Fibroblast of lung (primary cell): ENCODE results near the gene BABAM2. TPM values are rescaled to one million over a fixed set of nuclear protein-coding genes. Genes with fewer than 3 reads are reported as not detected.

Experiments
- DNase-seq, 2 donors: peaks; one replicate each; pipeline versions ENCODE4 v3.0.0 to v3.0.0-alpha.2; 2010; ENCODE audit warnings: low read depth in 2 of 2
- H2AFZ ChIP-seq: 2 replicates; pipeline ENCODE4 v1.5.1; 2012; ENCODE audit warnings: low read length, control low read depth, inconsistent platforms
- H3K27ac ChIP-seq: 2 replicates; pipeline ENCODE4 v1.5.1; 2011; ENCODE audit warnings: low read length, control low read depth; ENCODE audit not compliant: insufficient read depth
- H3K27me3 ChIP-seq: 2 replicates; pipeline ENCODE4 v1.5.1; 2011; ENCODE audit warnings: mild to moderate bottlenecking, low read length; ENCODE audit not compliant: control insufficient read depth, insufficient read depth
- H3K36me3 ChIP-seq: 2 replicates; pipeline ENCODE4 v1.5.1; 2011; ENCODE audit warnings: low read length; ENCODE audit not compliant: control insufficient read depth, insufficient read depth
- H3K4me1 ChIP-seq: 2 replicates; pipeline ENCODE4 v1.5.1; 2011; ENCODE audit warnings: low read length; ENCODE audit not compliant: control insufficient read depth, insufficient read depth; ENCODE audit errors: extremely low read depth
- H3K4me2 ChIP-seq: 2 replicates; pipeline ENCODE4 v1.5.1; 2011; ENCODE audit warnings: low read length, control low read depth; ENCODE audit not compliant: insufficient read depth; ENCODE audit errors: extremely low read depth
- H3K4me3 ChIP-seq, 4 experiments: fragments of 200-600 bp in 1 of 4; sonication (generic) in 1 of 4; replicated peaks in 1 of 4; 2 replicates each; pipeline ENCODE4 v1.5.1; 2011 to 2016; ENCODE audit warnings: low read length in 4 of 4, low read depth in 3 of 4, mild to moderate bottlenecking in 3 of 4, control low read depth in 2 of 4, inconsistent platforms in 1 of 4, mixed read lengths in 1 of 4; ENCODE audit not compliant: insufficient read depth in 1 of 4; ENCODE audit errors: control extremely low read depth in 1 of 4
- H3K79me2 ChIP-seq: 2 replicates; pipeline ENCODE4 v1.5.1; 2012; ENCODE audit warnings: mild to moderate bottlenecking, low read length, inconsistent platforms; ENCODE audit not compliant: control insufficient read depth, insufficient read depth
- H3K9ac ChIP-seq: 2 replicates; pipeline ENCODE4 v1.5.1; 2011; ENCODE audit warnings: mild to moderate bottlenecking, low read length, control low read depth; ENCODE audit not compliant: insufficient read depth
- H3K9me3 ChIP-seq: 2 replicates; pipeline ENCODE4 v1.5.1; 2012; ENCODE audit warnings: low read depth, low read length; ENCODE audit not compliant: control insufficient read depth, insufficient read depth
- H4K20me1 ChIP-seq: 2 replicates; pipeline ENCODE4 v1.5.1; 2011; ENCODE audit warnings: low read length; ENCODE audit not compliant: control insufficient read depth, insufficient read depth; ENCODE audit errors: extremely low read depth
- CTCF ChIP-seq, 2 donors: IDR thresholded peaks in 1 of 2; conservative IDR thresholded peaks in 1 of 2; 1 replicate in 1 of 2; 2 replicates in 1 of 2; pipeline ENCODE4 v1.5.1; 2011 to 2012; ENCODE audit warnings: low read length in 2 of 2, control low read depth in 1 of 2, inconsistent platforms in 1 of 2, low read depth in 1 of 2, mild to moderate bottlenecking in 1 of 2
- EZH2 ChIP-seq: IDR thresholded peaks from 2 replicates; pipeline ENCODE4 v1.5.1; 2012; ENCODE audit warnings: low read length, control low read depth, mild to moderate bottlenecking; ENCODE audit errors: missing control alignments
- polyA plus RNA-seq, 2 donors: library from polyadenylated mRNA; depleted of rRNA in 1 of 2; stranded (reverse) in 1 of 2; unstranded in 1 of 2; fragments of >200 nt; gene quantifications; 2 replicates each; pipeline ENCODE4 v1.2.1, GENCODE V29; 2011 to 2012; ENCODE audit warnings: missing spikeins in 1 of 2
- total RNA-seq: library from RNA; depleted of rRNA; stranded (reverse); fragments of >200 nt; gene quantifications from 2 replicates; pipeline ENCODE4 v1.2.1, GENCODE V29; 2014

BABAM2 gene
- total and polyA plus RNA-seq, 2 donors (not counting 1 experiment from before 2014, with no cell fraction given), result 25.6 to 33.4 TPM

GRCh38 chr2:27954221-27954673, 63.7 kb downstream of the BABAM2 start:
- H3K27me3 ChIP-seq, result no peaks in the 10 kb centered on the region
- peak overlapping the region; percentile 72 for H3K27ac ChIP-seq
- peak; percentile 56 to 69 for DNase-seq
- H3K36me3 ChIP-seq, result no peaks in the 10 kb centered on the region
- peak overlapping the region; percentile 61 for H3K4me2 ChIP-seq
- no peaks in the 10 kb centered on the region for H4K20me1 ChIP-seq
- no peak overlapping the region for H2AFZ ChIP-seq
- peaks cover 3% of the 10 kb centered on the region for H3K79me2 ChIP-seq
- no peak overlapping the region for H3K4me3 ChIP-seq
- TF ChIP-seq CTCF (conservative IDR thresholded peaks at IDR 0.05 in 1 of 2, IDR thresholded peaks at IDR 0.05 in 1 of 2; ENCODE audit: low read depth in 1 of 2, low read length in 2 of 2), result peak in 1 of 2 donors; percentile 8
- TF ChIP-seq EZH2, result no peak
- H3K9ac ChIP-seq, result no peak overlapping the region
- peaks cover 44% of the 10 kb centered on the region for H3K4me1 ChIP-seq
- H3K9me3 ChIP-seq, result no peaks in the 10 kb centered on the region

- no peak overlapping the region for H3K4me3 ChIP-seq
- TF ChIP-seq CTCF (conservative IDR thresholded peaks at IDR 0.05 in 1 of 2, IDR thresholded peaks at IDR 0.05 in 1 of 2; ENCODE audit: low read depth in 1 of 2, low read length in 2 of 2) (peak; percentile 35 to 51), EZH2 (no peak)
- no peaks in the 10 kb centered on the region for H3K36me3 ChIP-seq
- peak overlapping the region; percentile 63 for H3K4me2 ChIP-seq
- DNase-seq, result peak; percentile 99 to 100
- peaks cover 3% of the 10 kb centered on the region for H3K79me2 ChIP-seq
- no peak overlapping the region for H3K9ac ChIP-seq
- no peaks in the 10 kb centered on the region for H3K27me3 ChIP-seq
- H3K27ac ChIP-seq, result peak overlapping the region; percentile 72
- H3K9me3 ChIP-seq, result no peaks in the 10 kb centered on the region
- no peak overlapping the region for H2AFZ ChIP-seq
- no peaks in the 10 kb centered on the region for H4K20me1 ChIP-seq
- H3K4me1 ChIP-seq, result peaks cover 49% of the 10 kb centered on the region
Measured at GRCh38 chr2:27954771-27955383, 64.3 kb downstream of the BABAM2 start.

GRCh38 chr2:27955384-27956161, 65.0 kb downstream of the BABAM2 start:
- Histone ChIP-seq H3K4me2 (peak overlapping the region; percentile 63), H3K9ac (no peak overlapping the region), H3K4me1 (peaks cover 53% of the 10 kb centered on the region), H3K9me3 (no peaks in the 10 kb centered on the region), H3K4me3 (no peak overlapping the region), H4K20me1 (no peaks in the 10 kb centered on the region), H3K27me3 (no peaks in the 10 kb centered on the region), H3K79me2 (peaks cover 3% of the 10 kb centered on the region), H3K36me3 (no peaks in the 10 kb centered on the region), H3K27ac (peak overlapping the region; percentile 72), H2AFZ (no peak overlapping the region)
- peak in 1 of 2 donors; percentile 47 for DNase-seq
- TF ChIP-seq EZH2 (no peak), CTCF (conservative IDR thresholded peaks at IDR 0.05 in 1 of 2, IDR thresholded peaks at IDR 0.05 in 1 of 2; ENCODE audit: low read depth in 1 of 2, low read length in 2 of 2) (no peak)
